Aorta (tissue), 5 donors: ENCODE measurements around the gene DFFB. TPM values are rescaled to one million over a fixed set of nuclear protein-coding genes. Genes with fewer than 3 reads are reported as not detected.

Source experiments
- ATAC-seq: fragments of 200-7000 bp; cut with Tn5 transposase; one replicate; pipeline ENCODE4 v1.9.1; 2022; ENCODE audit warnings: moderate library complexity; ENCODE audit not compliant: low FRiP score
- DNase-seq, 2 donors: peaks; one replicate each; pipeline ENCODE4 v3.0.0-alpha.2; 2020
- H3K27ac ChIP-seq, 2 donors: one replicate each; pipeline ENCODE4 v1.5.1; 2013; ENCODE audit warnings: low read length in 2 of 2, mild to moderate bottlenecking in 2 of 2, moderate library complexity in 2 of 2, control low read depth in 1 of 2, inconsistent platforms in 1 of 2, low read depth in 1 of 2
- H3K27me3 ChIP-seq, 2 donors: one replicate each; pipeline ENCODE4 v1.6.1; 2013; ENCODE audit warnings: control low read depth in 1 of 2, low read length in 1 of 2, mild to moderate bottlenecking in 1 of 2, moderate library complexity in 1 of 2; ENCODE audit not compliant: insufficient read depth in 2 of 2, control insufficient read depth in 1 of 2
- H3K36me3 ChIP-seq, 2 donors: one replicate each; pipeline ENCODE4 v1.6.1; 2013; ENCODE audit warnings: control low read depth in 1 of 2, low read length in 1 of 2, mild to moderate bottlenecking in 1 of 2; ENCODE audit not compliant: insufficient read depth in 2 of 2, control insufficient read depth in 1 of 2
- H3K4me1 ChIP-seq, 2 donors: one replicate each; pipeline ENCODE4 v1.6.1; 2013; ENCODE audit warnings: low read length in 2 of 2, control low read depth in 1 of 2, mild to moderate bottlenecking in 1 of 2, moderate library complexity in 1 of 2; ENCODE audit not compliant: insufficient read depth in 2 of 2, control insufficient read depth in 1 of 2
- H3K4me3 ChIP-seq, 2 donors: one replicate each; pipeline ENCODE4 v1.5.1; 2013; ENCODE audit warnings: low read length in 2 of 2, control low read depth in 1 of 2, mild to moderate bottlenecking in 1 of 2
- H3K9me3 ChIP-seq: one replicate; pipeline ENCODE4 v1.6.1; 2013; ENCODE audit warnings: mild to moderate bottlenecking, low read length; ENCODE audit not compliant: control insufficient read depth
- WGBS, 2 donors: extraction: QIAGEN DNeasy Blood & Tissue Kit; methylation state at CpG; one replicate each; pipeline ENCODE4 v1.1.7; 2013; 5-methylcytosine and 5-hydroxymethylcytosine counted together
- intact Hi-C, 2 donors: fragments of 100-400 bp; cut with DNase I; formaldehyde crosslinking; loops; one replicate each; pipeline versions ENCODE4 v1.14.2 to v1.15.0; 2022
- polyA plus RNA-seq, 2 donors: library from polyadenylated mRNA; stranded (reverse); fragments of 200-250 nt; gene quantifications; one replicate each; pipeline ENCODE4 v1.2.3, GENCODE V29; 2013
- total RNA-seq, 2 donors: library from RNA; stranded (reverse); fragmentation: NEBNext Ultra II Directional; extraction: Animal tissue kit (Norgen Biotek cat#: 25700); gene quantifications; one replicate each; pipeline ENCODE4 v1.2.1, GENCODE V29; 2021
- donor health status: healthy with polysubstance abuse.
- donor health status: Bipolar disorder and iron deficiency.
- donor health status: DM: no; HTN: no; CAD: no.
- donor health status: DM: no; HTN: no; CAD: no.
- donor health status: DM: yes; HTN: yes; CAD: no.

DFFB gene
- total and polyA plus RNA-seq, 4 donors, result 4.3 to 10.2 (median 6.9) TPM

DNA sequence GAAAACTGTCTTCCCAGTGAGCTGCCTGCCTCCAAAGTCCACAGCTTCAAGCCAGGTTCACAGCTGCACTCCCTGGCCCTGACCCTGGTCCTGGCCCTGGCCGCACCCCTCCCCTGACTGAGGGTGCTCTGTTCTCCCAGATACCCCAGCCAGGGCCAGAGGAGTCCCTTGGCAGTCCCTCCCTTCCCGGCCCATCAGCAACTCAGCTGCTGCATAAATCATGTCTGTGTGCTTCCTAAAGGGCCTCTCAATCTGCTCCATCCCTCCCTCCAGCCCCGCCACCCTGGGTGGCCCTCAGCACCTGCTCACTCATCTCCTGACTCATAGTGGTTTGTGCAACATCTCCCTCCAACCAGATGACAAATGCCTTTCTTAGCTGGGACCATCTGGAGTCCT lies 67.5 kb downstream of the DFFB start:
- Histone ChIP-seq H3K27me3 (no peaks in the 10 kb centered on the region), H3K27ac (no peak overlapping the region), H3K9me3 (no peaks in the 10 kb centered on the region), H3K4me1 (no peaks in the 10 kb centered on the region), H3K4me3 (no peak overlapping the region), H3K36me3 (no peaks in the 10 kb centered on the region)
- 46% methylated on average over 3 of the region's 3 CpGs for WGBS, 2 donors
- intact Hi-C loops, result no loop called here
- no peak for ATAC-seq
- DNase-seq, result peak in 1 of 2 donors; percentile 46

GRCh38 chr1:3925256-3925655 lies 68.0 kb downstream of the DFFB start:
- WGBS, 2 donors, result 83 to 85% methylated on average over 12 of the region's 12 CpGs
- no peaks in the 10 kb centered on the region for H3K36me3 ChIP-seq
- no peak for ATAC-seq
- no peaks in the 10 kb centered on the region for H3K4me1 ChIP-seq
- no peaks in the 10 kb centered on the region for H3K27me3 ChIP-seq
- intact Hi-C loops, result no loop called here
- H3K27ac ChIP-seq, result no peak overlapping the region
- no peaks in the 10 kb centered on the region for H3K9me3 ChIP-seq
- DNase-seq, result peak in 1 of 2 donors; percentile 15
- H3K4me3 ChIP-seq, result no peak overlapping the region

DNA sequence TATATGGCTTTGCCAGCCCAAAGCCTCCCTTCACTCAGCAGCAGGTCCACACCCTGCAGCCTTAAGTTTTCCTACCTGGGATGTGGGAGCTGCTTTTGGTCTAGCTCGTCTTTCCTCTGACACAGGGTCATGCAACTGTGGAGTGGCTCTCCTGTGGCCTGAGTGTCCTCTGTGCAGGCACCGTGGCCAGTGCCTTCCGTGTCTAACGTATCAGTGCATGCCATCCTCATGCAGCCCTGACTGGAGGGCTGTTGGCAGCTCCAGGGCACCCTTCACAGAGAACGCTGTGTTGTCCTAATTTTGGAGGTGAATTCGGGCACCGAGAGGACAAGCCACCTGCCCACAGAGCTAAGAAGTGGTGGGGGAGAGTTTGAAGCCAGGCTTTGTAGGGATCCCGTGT lies 68.5 kb downstream of the DFFB start:
- Histone ChIP-seq H3K27ac (no peak overlapping the region), H3K9me3 (no peaks in the 10 kb centered on the region), H3K4me1 (no peaks in the 10 kb centered on the region), H3K27me3 (no peaks in the 10 kb centered on the region), H3K36me3 (no peaks in the 10 kb centered on the region), H3K4me3 (no peak overlapping the region)
- no peak for ATAC-seq
- intact Hi-C loops, result no loop called here
- 65 to 70% methylated on average over 8 of the region's 8 CpGs for WGBS, 2 donors
- no peak for DNase-seq

- Histone ChIP-seq H3K27ac (no peak overlapping the region), H3K36me3 (no peaks in the 10 kb centered on the region), H3K4me1 (no peaks in the 10 kb centered on the region), H3K27me3 (no peaks in the 10 kb centered on the region), H3K9me3 (no peaks in the 10 kb centered on the region), H3K4me3 (no peak overlapping the region)
- no peak for DNase-seq
- intact Hi-C loops, result no loop called here
- ATAC-seq, result no peak
Observed at GRCh38 chr1:3926956-3927355, 69.7 kb downstream of the DFFB start.

GRCh38 chr1:3928586-3928985 lies 71.3 kb downstream of the DFFB start:
- WGBS, 2 donors, result 42 to 54% methylated on average over 11 of the region's 11 CpGs
- Histone ChIP-seq H3K36me3 (no peaks in the 10 kb centered on the region), H3K9me3 (no peaks in the 10 kb centered on the region), H3K27me3 (no peaks in the 10 kb centered on the region), H3K4me1 (no peaks in the 10 kb centered on the region), H3K4me3 (no peak overlapping the region), H3K27ac (no peak overlapping the region)
- DNase-seq (no peak), ATAC-seq (no peak)
- intact Hi-C loops, result no loop called here

GRCh38 chr1:3929126-3929525 lies 71.8 kb downstream of the DFFB start:
- Histone ChIP-seq H3K36me3 (no peaks in the 10 kb centered on the region), H3K4me3 (no peak overlapping the region), H3K27ac (no peak overlapping the region), H3K27me3 (no peaks in the 10 kb centered on the region), H3K4me1 (no peaks in the 10 kb centered on the region), H3K9me3 (no peaks in the 10 kb centered on the region)
- ATAC-seq (no peak), DNase-seq (no peak)
- intact Hi-C loops, result no loop called here
- WGBS, 2 donors, result 82% methylated on average over 5 of the region's 5 CpGs

DNA sequence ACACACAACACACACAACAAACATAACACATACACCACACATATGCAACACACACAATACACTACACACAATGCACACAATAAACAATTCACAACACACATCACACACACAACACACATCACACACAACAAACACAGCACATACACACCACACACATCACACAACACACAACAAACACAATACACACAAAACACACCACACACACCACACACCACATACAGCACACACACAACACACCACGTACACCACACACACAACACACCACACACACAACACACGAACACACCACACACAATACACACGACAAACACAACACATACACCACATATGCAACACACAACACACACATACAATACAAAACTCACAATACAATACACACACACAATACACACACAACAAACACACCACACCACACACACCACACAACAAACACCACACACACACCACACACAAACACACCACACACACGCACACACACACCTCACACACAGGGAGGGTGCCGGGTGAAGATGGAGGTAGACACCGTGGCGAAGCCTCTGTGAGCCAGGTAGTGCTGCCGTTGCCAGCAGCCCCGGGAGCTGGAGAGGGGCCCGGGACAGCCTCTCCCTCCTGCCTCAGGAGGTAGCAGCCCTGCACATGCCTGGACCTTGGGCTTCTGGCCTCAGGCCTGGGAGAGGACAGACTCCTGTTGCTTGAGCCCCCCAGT lies 73.2 kb downstream of the DFFB start:
- Histone ChIP-seq H3K27ac (no peak overlapping the region), H3K9me3 (peaks cover under 1% of the 10 kb centered on the region), H3K27me3 (no peaks in the 10 kb centered on the region), H3K36me3 (no peaks in the 10 kb centered on the region), H3K4me1 (no peaks in the 10 kb centered on the region), H3K4me3 (no peak overlapping the region)
- ATAC-seq (no peak), DNase-seq (no peak)
- WGBS, 2 donors, result 71 to 73% methylated on average over 10 of the region's 10 CpGs
- intact Hi-C loops, result no loop called here

DNA sequence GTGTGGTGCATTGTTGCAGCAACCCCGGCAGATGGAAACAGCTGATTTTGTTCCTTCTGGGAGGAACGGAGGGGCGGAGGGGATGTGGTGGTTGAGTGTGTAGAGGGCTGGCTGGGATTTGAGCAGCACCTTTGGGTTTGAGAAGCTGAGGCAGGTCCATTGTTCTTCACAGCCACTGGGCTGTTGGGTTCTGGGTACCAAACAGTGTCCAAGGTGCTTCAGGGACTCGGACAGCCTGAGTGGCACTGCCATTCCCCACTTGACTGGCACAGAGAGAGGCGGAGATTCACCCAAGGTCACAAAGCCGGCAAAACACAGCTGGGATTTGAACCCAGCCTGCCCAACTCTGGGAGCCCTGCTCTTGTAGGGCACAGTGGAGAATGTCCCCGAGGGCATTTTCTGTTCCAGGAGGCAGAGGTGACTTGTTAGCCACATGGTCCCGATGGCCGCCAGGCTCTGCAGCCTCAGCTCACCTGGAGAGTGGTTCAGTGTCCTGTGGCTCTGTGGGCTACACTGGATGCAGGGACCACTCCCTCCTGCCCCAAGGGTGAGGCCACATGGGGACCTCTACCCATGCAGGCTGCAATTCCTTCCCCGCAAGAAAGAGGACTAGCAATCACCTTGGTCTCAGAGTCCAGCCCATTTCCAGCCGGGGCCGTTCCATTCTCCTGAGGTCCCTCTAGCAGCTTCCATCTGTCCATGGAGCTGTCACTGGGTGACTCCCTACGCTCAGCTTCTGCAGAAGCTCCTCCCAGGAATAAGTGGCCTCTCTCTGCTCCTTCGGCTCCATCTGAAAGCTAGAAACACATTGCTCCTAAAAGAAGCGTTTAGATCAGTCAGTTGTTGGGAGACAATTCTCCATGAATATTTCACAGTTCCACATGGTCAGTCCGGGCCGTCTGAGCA lies 74.0 kb downstream of the DFFB start:
- ATAC-seq (no peak), DNase-seq (no peak)
- no peak overlapping the region for H3K27ac ChIP-seq
- no peak overlapping the region for H3K4me3 ChIP-seq
- H3K9me3 ChIP-seq, result peaks cover 1% of the 10 kb centered on the region
- no peaks in the 10 kb centered on the region for H3K36me3 ChIP-seq
- WGBS, 2 donors, result 73 to 75% methylated on average over 17 of the region's 17 CpGs
- intact Hi-C loops, result no loop called here
- no peaks in the 10 kb centered on the region for H3K27me3 ChIP-seq
- H3K4me1 ChIP-seq, result no peaks in the 10 kb centered on the region
